Measurements from ENCODE around the gene SLC50A1. TPM values are rescaled to one million over a fixed set of nuclear protein-coding genes. Genes with fewer than 3 reads are reported as not detected.

The SLC50A1 gene
- total and polyA plus RNA-seq, 8 donors, result 4.5 to 114 (median 39.9) TPM

DNA sequence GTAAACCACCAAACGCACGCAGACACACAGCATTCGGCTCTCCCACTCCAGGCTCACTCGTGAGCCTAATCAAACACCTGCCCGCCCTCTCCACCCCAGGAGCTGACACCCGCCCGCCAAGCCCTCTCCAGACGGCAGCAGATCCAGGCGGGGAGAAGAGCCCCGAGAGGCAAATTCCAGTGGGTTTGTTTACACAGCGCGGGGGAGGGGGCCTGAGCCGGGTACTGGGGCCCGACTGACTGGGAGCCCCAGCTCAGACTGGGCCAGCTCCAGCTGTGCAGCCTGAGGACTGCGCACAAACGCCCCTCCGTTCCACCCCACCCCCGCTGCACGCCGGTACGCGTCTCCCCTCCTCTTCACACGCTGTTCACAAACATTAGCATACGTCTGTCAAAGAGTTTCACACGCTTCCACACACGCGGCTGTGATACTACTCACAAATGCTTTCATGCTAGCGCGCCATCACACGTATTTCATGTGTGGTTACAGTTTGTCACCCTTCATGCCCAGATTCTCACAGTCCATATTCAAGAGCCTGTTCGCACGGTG is 9.0 kb upstream of the SLC50A1 start:
- WGBS, 5 donors, result 2 to 5% (median 3%) methylated on average over 20 to 32 of the region's 32 CpGs
- intact Hi-C loops (cut with DNase I; ENCODE audit: low total_unique reads), result no loop called here
- TF ChIP-seq, protein P1, sequence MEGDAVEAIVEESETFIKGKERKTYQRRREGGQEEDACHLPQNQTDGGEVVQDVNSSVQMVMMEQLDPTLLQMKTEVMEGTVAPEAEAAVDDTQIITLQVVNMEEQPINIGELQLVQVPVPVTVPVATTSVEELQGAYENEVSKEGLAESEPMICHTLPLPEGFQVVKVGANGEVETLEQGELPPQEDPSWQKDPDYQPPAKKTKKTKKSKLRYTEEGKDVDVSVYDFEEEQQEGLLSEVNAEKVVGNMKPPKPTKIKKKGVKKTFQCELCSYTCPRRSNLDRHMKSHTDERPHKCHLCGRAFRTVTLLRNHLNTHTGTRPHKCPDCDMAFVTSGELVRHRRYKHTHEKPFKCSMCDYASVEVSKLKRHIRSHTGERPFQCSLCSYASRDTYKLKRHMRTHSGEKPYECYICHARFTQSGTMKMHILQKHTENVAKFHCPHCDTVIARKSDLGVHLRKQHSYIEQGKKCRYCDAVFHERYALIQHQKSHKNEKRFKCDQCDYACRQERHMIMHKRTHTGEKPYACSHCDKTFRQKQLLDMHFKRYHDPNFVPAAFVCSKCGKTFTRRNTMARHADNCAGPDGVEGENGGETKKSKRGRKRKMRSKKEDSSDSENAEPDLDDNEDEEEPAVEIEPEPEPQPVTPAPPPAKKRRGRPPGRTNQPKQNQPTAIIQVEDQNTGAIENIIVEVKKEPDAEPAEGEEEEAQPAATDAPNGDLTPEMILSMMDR (IDR thresholded peaks at IDR 0.05), result no peak
- TF ChIP-seq POLR2AphosphoS5 (IDR thresholded peaks at IDR 0.05) (no peak), POLR2A (IDR thresholded peaks at IDR 0.05) (no peak), EP300 (IDR thresholded peaks at IDR 0.05) (no peak)

DNA sequence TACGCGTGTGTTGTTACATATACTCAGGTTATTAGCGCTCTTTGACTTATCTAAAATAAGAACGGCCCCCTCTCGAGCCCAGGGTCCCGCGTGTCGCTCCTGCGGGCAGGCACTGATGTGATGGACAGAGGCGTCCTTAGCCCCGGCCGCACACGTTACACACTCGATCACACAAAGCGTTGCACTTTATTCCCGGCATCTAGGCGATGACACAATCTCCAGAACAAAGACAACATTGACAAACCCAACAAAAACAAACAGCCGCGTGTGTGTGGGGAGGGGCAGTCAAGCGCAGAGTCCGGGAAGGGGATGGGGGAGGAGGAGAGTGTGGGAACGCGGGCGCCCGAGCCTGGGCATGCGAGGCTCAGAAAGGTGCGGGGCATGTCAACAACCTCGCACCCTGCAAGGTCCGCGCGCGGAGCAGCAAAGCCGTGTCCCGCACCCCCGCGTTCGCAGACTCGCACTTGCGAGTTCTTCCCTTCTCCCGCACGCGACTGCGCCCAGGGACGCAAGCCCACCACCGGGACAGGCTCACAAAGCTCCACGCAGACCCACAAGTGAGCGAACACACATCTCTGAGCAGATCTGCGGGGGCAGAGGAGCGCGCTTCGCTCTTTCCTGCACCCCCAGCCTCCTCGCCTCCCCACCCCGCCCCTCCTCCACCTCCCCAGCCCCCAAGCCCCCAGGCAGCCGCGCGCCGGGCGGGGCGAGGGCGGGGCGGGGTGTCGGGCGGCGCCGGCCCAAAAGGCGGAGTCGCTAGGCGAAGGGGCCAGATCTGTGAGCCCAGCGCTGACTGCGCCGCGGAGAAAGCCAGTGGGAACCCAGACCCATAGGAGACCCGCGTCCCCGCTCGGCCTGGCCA is 8.3 kb upstream of the SLC50A1 start, which contains the start of gene EFNA1:
TSS of gene EFNA1 (plus strand) at position 772 of the 862 bp plus-strand sequence. CDS start 102 bp downstream, outside the sequence.
- WGBS, 5 donors, result 0 to 1% (median 0%) methylated on average over 43 to 76 of the region's 76 CpGs
- H3K9me3 ChIP-seq, result no peaks in the 10 kb centered on the region
- H3K27me3 ChIP-seq, result peaks cover 0 to 37% (median 9%) of the 10 kb centered on the region in 3 donors
- DNase-seq, result peak; percentile 82 to 92
- H3K36me3 ChIP-seq, result peaks cover 11 to 17% (median 13%) of the 10 kb centered on the region in 4 donors
- peak within 1 kb of the TSS; percentile 93 to 100 (median 98) for H3K27ac ChIP-seq
- TF ChIP-seq POLR2A (IDR thresholded peaks at IDR 0.05) (no peak), EP300 (IDR thresholded peaks at IDR 0.05) (no peak), POLR2AphosphoS5 (IDR thresholded peaks at IDR 0.05) (peak; percentile 1 to 92 (median 86))
- TF ChIP-seq, protein P1 (IDR thresholded peaks at IDR 0.05), result no peak
- intact Hi-C loops (cut with DNase I; ENCODE audit: low total_unique reads), result no loop called here
- peaks cover 55 to 88% (median 82%) of the 10 kb centered on the region in 4 donors for H3K4me1 ChIP-seq
- peak within 1 kb of the TSS; percentile 73 to 78 (median 74) for H3K4me3 ChIP-seq

More for the DNA sequence above, 9.0 kb upstream of the SLC50A1 start:
- peaks cover 0 to 37% (median 9%) of the 10 kb centered on the region in 3 donors for H3K27me3 ChIP-seq
- no peaks in the 10 kb centered on the region for H3K9me3 ChIP-seq
- DNase-seq, result peak; percentile 63 to 81
- peak overlapping the region; percentile 93 to 100 (median 98) for H3K27ac ChIP-seq
- H3K4me1 ChIP-seq, result peaks cover 48 to 81% (median 75%) of the 10 kb centered on the region in 4 donors
- peak overlapping the region; percentile 73 to 78 (median 74) for H3K4me3 ChIP-seq
- peaks cover 5 to 10% (median 6%) of the 10 kb centered on the region in 4 donors for H3K36me3 ChIP-seq

DNA sequence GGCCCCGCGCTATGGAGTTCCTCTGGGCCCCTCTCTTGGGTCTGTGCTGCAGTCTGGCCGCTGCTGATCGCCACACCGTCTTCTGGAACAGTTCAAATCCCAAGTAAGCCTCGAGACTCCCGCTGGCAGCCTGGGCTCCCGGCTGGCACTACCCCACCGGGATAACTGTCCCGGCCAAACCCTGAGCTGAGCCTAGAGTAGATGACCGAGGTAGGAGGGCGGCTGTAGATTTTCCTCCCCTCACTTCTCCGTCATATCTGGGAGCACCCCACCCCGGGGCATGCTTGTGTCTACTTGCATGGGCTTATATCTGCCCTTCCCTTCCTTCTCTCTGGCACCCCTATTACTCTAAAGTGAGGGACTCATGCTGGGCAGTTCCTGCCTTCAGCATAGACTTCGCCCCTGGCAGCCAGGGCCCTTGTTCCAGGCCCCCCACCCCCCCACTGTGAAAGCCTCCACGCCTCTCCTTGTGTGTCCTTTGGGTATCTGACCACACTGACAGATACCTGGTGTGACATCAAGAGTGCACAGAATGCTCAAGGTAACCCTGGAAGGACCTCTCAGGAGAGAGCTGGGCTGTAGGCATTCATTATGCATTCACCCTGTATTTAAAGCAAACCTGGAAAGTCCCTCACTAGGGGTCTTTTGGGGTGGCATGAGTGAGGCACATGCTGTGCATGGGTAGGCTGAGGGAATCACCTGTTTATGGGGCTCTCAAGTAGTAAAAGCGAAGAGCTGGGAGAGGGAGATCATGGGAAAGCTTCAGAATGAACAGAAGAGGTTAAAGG is 7.5 kb upstream of the SLC50A1 start:
- no peaks in the 10 kb centered on the region for H3K9me3 ChIP-seq
- peak overlapping the region; percentile 93 to 100 (median 98) for H3K27ac ChIP-seq
- peaks cover 0 to 37% (median 9%) of the 10 kb centered on the region in 3 donors for H3K27me3 ChIP-seq
- H3K36me3 ChIP-seq, result peaks cover 17 to 25% (median 21%) of the 10 kb centered on the region in 4 donors
- H3K4me3 ChIP-seq, result peak overlapping the region; percentile 73 to 78 (median 74)
- TF ChIP-seq POLR2AphosphoS5 (IDR thresholded peaks at IDR 0.05) (no peak), EP300 (IDR thresholded peaks at IDR 0.05) (no peak), POLR2A (IDR thresholded peaks at IDR 0.05) (peak in 1 of 4 donors; percentile 64)
- TF ChIP-seq, protein P1 (IDR thresholded peaks at IDR 0.05), result no peak
- intact Hi-C loops (cut with DNase I; ENCODE audit: low total_unique reads), result no loop called here
- H3K4me1 ChIP-seq, result peaks cover 55 to 96% (median 90%) of the 10 kb centered on the region in 4 donors
- DNase-seq, result no peak
- WGBS, 5 donors, result 2 to 6% (median 2%) methylated on average over 15 to 17 of the region's 17 CpGs
